IMR-90 (cell line): ENCODE results near the gene MTCL3.

Experiments
- ATAC-seq: fragments of 200-7000 bp; cut with Tn5 transposase; 2 replicates; pipeline ENCODE4 v1.9.1; 2020; ENCODE audit warnings: low read depth, mild to moderate bottlenecking, moderate library complexity
- BruUV-seq: library from RNA; stranded (reverse); fragments of 400-500 nt; replicated peaks from 2 replicates; lab custom pipeline; 2021; lab: Mats Ljungman, UMichigan
- CTCF ChIA-PET: fragments of 300-600 bp; formaldehyde crosslinking; extraction: SDS; loops from one replicate; lab custom pipeline; 2021; ENCODE audit warnings: antibody characterized with exemption; lab: Yijun Ruan, JAX
- POLR2A ChIA-PET: fragments of 300-600 bp; sonication (Branson Sonifier 250); formaldehyde crosslinking; loops from one replicate; lab custom pipeline; 2022; ENCODE audit warnings: antibody characterized with exemption; ENCODE audit not compliant: unreplicated experiment; lab: Charles Lee
- DNase-seq: peaks from one replicate; pipeline ENCODE4 v3.0.0; 2013
- H2AFZ ChIP-seq: replicated peaks from 2 replicates; pipeline ENCODE3; 2013; ENCODE audit warnings: low read length, mild to moderate bottlenecking; ENCODE audit not compliant: poor library complexity
- H2AK5ac ChIP-seq: 2 replicates; pipeline ENCODE4 v1.6.1; 2013; ENCODE audit warnings: low read depth, low read length, inconsistent platforms
- H2AK9ac ChIP-seq: replicated peaks from 2 replicates; pipeline ENCODE3; 2013; ENCODE audit warnings: mild to moderate bottlenecking, low read depth, low read length, moderate library complexity; ENCODE audit not compliant: poor library complexity
- H2BK120ac ChIP-seq: 2 replicates; pipeline ENCODE4 v1.6.1; 2013; ENCODE audit warnings: low read depth, low read length, inconsistent platforms
- H2BK15ac ChIP-seq: 3 replicates; pipeline ENCODE4 v1.6.1; 2013; ENCODE audit warnings: low read depth, low read length, inconsistent platforms
- H2BK20ac ChIP-seq: 2 replicates; pipeline ENCODE4 v1.6.1; 2013; ENCODE audit warnings: low read depth, mild to moderate bottlenecking, inconsistent platforms, low read length, moderate library complexity
- H2BK5ac ChIP-seq: 2 replicates; pipeline ENCODE4 v1.6.1; 2013; ENCODE audit warnings: mild to moderate bottlenecking, low read depth, low read length, inconsistent platforms; ENCODE audit not compliant: poor library complexity, severe bottlenecking
- H3K14ac ChIP-seq: replicated peaks from 2 replicates; pipeline ENCODE4 v1.6.1; 2013; ENCODE audit warnings: low read depth, low read length, inconsistent platforms
- H3K18ac ChIP-seq: 2 replicates; pipeline ENCODE4 v1.6.1; 2013; ENCODE audit warnings: low read depth, low read length, control low read depth
- H3K23ac ChIP-seq: 2 replicates; pipeline ENCODE4 v1.6.1; 2013; ENCODE audit warnings: low read depth, low read length, inconsistent platforms
- H3K27ac ChIP-seq: 2 replicates; pipeline ENCODE4 v1.5.1; 2013; ENCODE audit warnings: mild to moderate bottlenecking, control low read depth, low read length; ENCODE audit not compliant: insufficient read depth
- H3K27me3 ChIP-seq: 2 replicates; pipeline ENCODE4 v1.6.1; 2013; ENCODE audit warnings: low read length; ENCODE audit not compliant: control insufficient read depth, insufficient read depth
- H3K36me3 ChIP-seq: 2 replicates; pipeline ENCODE4 v1.6.1; 2013; ENCODE audit warnings: low read length, mixed read lengths; ENCODE audit not compliant: control insufficient read depth, insufficient read depth
- H3K4ac ChIP-seq: 2 replicates; pipeline ENCODE4 v1.6.1; 2013; ENCODE audit warnings: low read depth, low read length, inconsistent platforms
- H3K4me1 ChIP-seq: 2 replicates; pipeline ENCODE4 v1.6.1; 2013; ENCODE audit warnings: low read length, mixed read lengths; ENCODE audit not compliant: control insufficient read depth, insufficient read depth
- H3K4me2 ChIP-seq: 2 replicates; pipeline ENCODE4 v1.6.1; 2013; ENCODE audit warnings: low read depth, mild to moderate bottlenecking, control low read depth, low read length, moderate library complexity
- H3K4me3 ChIP-seq: 2 replicates; pipeline ENCODE4 v1.5.1; 2013; ENCODE audit warnings: low read depth, mild to moderate bottlenecking, control low read depth, low read length, moderate library complexity; ENCODE audit not compliant: insufficient read depth
- H3K56ac ChIP-seq: 2 replicates; pipeline ENCODE4 v1.6.1; 2013; ENCODE audit warnings: low read length, inconsistent platforms; ENCODE audit not compliant: insufficient read depth; ENCODE audit errors: extremely low read depth
- H3K79me1 ChIP-seq, 2 experiments: 2 replicates each; pipeline ENCODE4 v1.6.1; 2013; ENCODE audit warnings: low read length in 2 of 2, inconsistent platforms in 1 of 2, low read depth in 1 of 2
- H3K9ac ChIP-seq: 2 replicates; pipeline ENCODE4 v1.6.1; 2013; ENCODE audit warnings: low read depth, low read length, control low read depth
- H3K9me1 ChIP-seq: 2 replicates; pipeline ENCODE4 v1.6.1; 2013; ENCODE audit warnings: low read length, inconsistent platforms; ENCODE audit not compliant: insufficient read depth
- H3K9me3 ChIP-seq: 2 replicates; pipeline ENCODE4 v1.6.1; 2013; ENCODE audit warnings: low read length; ENCODE audit not compliant: control insufficient read depth, insufficient read depth
- H4K20me1 ChIP-seq: 2 replicates; pipeline ENCODE4 v1.6.1; 2013; ENCODE audit warnings: low read length, inconsistent platforms; ENCODE audit not compliant: insufficient read depth
- H4K5ac ChIP-seq: 2 replicates; pipeline ENCODE4 v1.6.1; 2013; ENCODE audit warnings: mild to moderate bottlenecking, low read depth, low read length, control low read depth
- H4K8ac ChIP-seq, 2 experiments: 2 replicates each; pipeline ENCODE4 v1.6.1; 2013; ENCODE audit warnings: low read depth in 2 of 2, low read length in 2 of 2, control low read depth in 1 of 2, inconsistent platforms in 1 of 2
- H4K91ac ChIP-seq: 2 replicates; pipeline ENCODE4 v1.6.1; 2013; ENCODE audit warnings: low read depth, low read length, inconsistent platforms; ENCODE audit not compliant: insufficient read depth
- BHLHE40 ChIP-seq: fragments of 150-350 bp; IDR thresholded peaks from 2 replicates; pipeline ENCODE4 v1.6.1; 2016; ENCODE audit warnings: mild to moderate bottlenecking, low read depth, low read length
- CEBPB ChIP-seq: IDR thresholded peaks from 2 replicates; pipeline ENCODE4 v1.6.1; 2012; ENCODE audit warnings: low read depth, low read length, improper control_type of control experiment
- CHD1 ChIP-seq: IDR thresholded peaks from 2 replicates; pipeline ENCODE4 v1.6.1; 2012; ENCODE audit warnings: low read depth, low read length, improper control_type of control experiment
- FOS ChIP-seq: fragments of 150-350 bp; IDR thresholded peaks from 2 replicates; pipeline ENCODE4 v1.6.1; 2016; ENCODE audit warnings: low read depth, low read length
- MAFK ChIP-seq: IDR thresholded peaks from 2 replicates; pipeline ENCODE4 v1.6.1; 2012; ENCODE audit warnings: low read depth, low read length, improper control_type of control experiment
- MAZ ChIP-seq: IDR thresholded peaks from 2 replicates; pipeline ENCODE4 v1.6.1; 2012; ENCODE audit warnings: low read depth, mild to moderate bottlenecking, low read length, improper control_type of control experiment, moderate library complexity, borderline replicate concordance
- MXI1 ChIP-seq: IDR thresholded peaks from 2 replicates; pipeline ENCODE4 v1.6.1; 2012; ENCODE audit warnings: low read depth, mild to moderate bottlenecking, low read length, moderate library complexity, borderline replicate concordance
- NFE2L2 ChIP-seq: fragments of 150-350 bp; IDR thresholded peaks from 2 replicates; pipeline ENCODE4 v1.6.1; 2016; ENCODE audit warnings: low read depth, mild to moderate bottlenecking, low read length
- POLR2A ChIP-seq: IDR thresholded peaks from 2 replicates; pipeline ENCODE4 v1.6.1; 2012; ENCODE audit warnings: mild to moderate bottlenecking, low read depth, low read length
- RAD21 ChIP-seq: IDR thresholded peaks from 2 replicates; pipeline ENCODE4 v1.6.1; 2012; ENCODE audit warnings: low read length, improper control_type of control experiment
- RCOR1 ChIP-seq: IDR thresholded peaks from 2 replicates; pipeline ENCODE4 v1.6.1; 2012; ENCODE audit warnings: mild to moderate bottlenecking, low read length, improper control_type of control experiment; ENCODE audit not compliant: insufficient replicate concordance
- RFX5 ChIP-seq: IDR thresholded peaks from 2 replicates; pipeline ENCODE4 v1.8.0; 2012; ENCODE audit warnings: low read depth, mild to moderate bottlenecking, low read length, moderate library complexity
- SMC3 ChIP-seq: fragments of 150-350 bp; IDR thresholded peaks from 2 replicates; pipeline ENCODE4 v1.6.1; 2016; ENCODE audit warnings: low read depth, mild to moderate bottlenecking, antibody characterized with exemption, low read length, moderate library complexity
- WGBS, 2 experiments: methylation state at CpG; one replicate each; pipeline versions ENCODE4 v1.1.5 to v1.1.7; 2013; ENCODE audit warnings: missing lambda C conversion rate in 2 of 2; ENCODE audit not compliant: insufficient read length in 1 of 2; ENCODE audit errors: extremely low coverage in 2 of 2; 5-methylcytosine and 5-hydroxymethylcytosine counted together
- dilution Hi-C: fragments of 300-500 bp; cut with HindIII; formaldehyde crosslinking; loops from one replicate; pipeline ENCODE4 v1.14.3; 2018; ENCODE audit warnings: low sequenced_read_pairs; ENCODE audit not compliant: unreplicated experiment
- in situ Hi-C: fragments of 300-500 bp; cut with MboI; formaldehyde crosslinking; loops from 3 replicates; pipeline ENCODE4 v1.14.3; 2019; ENCODE audit warnings: low sequenced_read_pairs, inconsistent platforms, mixed read lengths
- intact Hi-C: fragments of 100-400 bp; cut with micrococcal nuclease; formaldehyde crosslinking; loops from 2 replicates; pipeline ENCODE4 v1.10.0; 2022
- TF ChIP-seq, protein P1 (sequence below): fragments of 150-350 bp; IDR thresholded peaks from 2 replicates; pipeline ENCODE4 v1.6.1; 2016; ENCODE audit warnings: low read depth, mild to moderate bottlenecking, low read length, moderate library complexity, borderline replicate concordance
- TF ChIP-seq, protein P2 (sequence below): fragments of 150-350 bp; IDR thresholded peaks from 2 replicates; pipeline ENCODE4 v1.6.1; 2017; ENCODE audit warnings: mild to moderate bottlenecking, antibody characterized with exemption, low read length, low read depth
- TF ChIP-seq, protein P3 (sequence below): conservative IDR thresholded peaks from 2 replicates; pipeline ENCODE4 v1.5.1; 2012; ENCODE audit warnings: mild to moderate bottlenecking, low read depth, low read length, improper control_type of control experiment

MTCL3 gene

GRCh38 chr6:127456465-127456864 lies 62.7 kb downstream of the MTCL3 start:
- Histone ChIP-seq H3K79me1 (no peaks in the 10 kb centered on the region), H2AFZ (no peak overlapping the region), H2BK15ac (no peak overlapping the region), H2AK9ac (no peak overlapping the region), H2BK120ac (no peak overlapping the region), H4K8ac (no peak overlapping the region), H3K4ac (no peak overlapping the region), H3K36me3 (no peaks in the 10 kb centered on the region), H3K27me3 (no peaks in the 10 kb centered on the region), H3K23ac (no peak overlapping the region), H3K14ac (no peak overlapping the region), H2BK5ac (no peak overlapping the region), H2AK5ac (no peak overlapping the region), H4K20me1 (no peaks in the 10 kb centered on the region), H3K9me3 (no peaks in the 10 kb centered on the region), H3K27ac (no peak overlapping the region), H4K5ac (no peak overlapping the region), H3K4me2 (no peak overlapping the region), H4K91ac (no peak overlapping the region), H3K4me3 (no peak overlapping the region), H3K56ac (no peak overlapping the region), H3K9me1 (no peaks in the 10 kb centered on the region), H3K18ac (no peak overlapping the region), H2BK20ac (no peak overlapping the region), H3K4me1 (peaks cover 2% of the 10 kb centered on the region), H3K9ac (no peak overlapping the region)
- no CpG with 5 or more reads among the region's 3 CpGs for WGBS, 2 experiments
- intact Hi-C loops (no loop called here), dilution Hi-C loops (no loop called here), in situ Hi-C loops (no loop called here)
- POLR2A ChIA-PET, result no interaction called here
- TF ChIP-seq SMC3 (no peak), CHD1 (no peak), FOS (no peak), NFE2L2 (no peak), MXI1 (no peak), MAZ (no peak), RAD21 (no peak), POLR2A (no peak), CEBPB (no peak), MAFK (no peak), BHLHE40 (no peak), RCOR1 (no peak), RFX5 (no peak)
- TF ChIP-seq, protein P1, sequence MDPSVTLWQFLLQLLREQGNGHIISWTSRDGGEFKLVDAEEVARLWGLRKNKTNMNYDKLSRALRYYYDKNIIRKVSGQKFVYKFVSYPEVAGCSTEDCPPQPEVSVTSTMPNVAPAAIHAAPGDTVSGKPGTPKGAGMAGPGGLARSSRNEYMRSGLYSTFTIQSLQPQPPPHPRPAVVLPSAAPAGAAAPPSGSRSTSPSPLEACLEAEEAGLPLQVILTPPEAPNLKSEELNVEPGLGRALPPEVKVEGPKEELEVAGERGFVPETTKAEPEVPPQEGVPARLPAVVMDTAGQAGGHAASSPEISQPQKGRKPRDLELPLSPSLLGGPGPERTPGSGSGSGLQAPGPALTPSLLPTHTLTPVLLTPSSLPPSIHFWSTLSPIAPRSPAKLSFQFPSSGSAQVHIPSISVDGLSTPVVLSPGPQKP, result no peak
- TF ChIP-seq, protein P2, sequence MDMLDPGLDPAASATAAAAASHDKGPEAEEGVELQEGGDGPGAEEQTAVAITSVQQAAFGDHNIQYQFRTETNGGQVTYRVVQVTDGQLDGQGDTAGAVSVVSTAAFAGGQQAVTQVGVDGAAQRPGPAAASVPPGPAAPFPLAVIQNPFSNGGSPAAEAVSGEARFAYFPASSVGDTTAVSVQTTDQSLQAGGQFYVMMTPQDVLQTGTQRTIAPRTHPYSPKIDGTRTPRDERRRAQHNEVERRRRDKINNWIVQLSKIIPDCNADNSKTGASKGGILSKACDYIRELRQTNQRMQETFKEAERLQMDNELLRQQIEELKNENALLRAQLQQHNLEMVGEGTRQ, result no peak
- TF ChIP-seq, protein P3, sequence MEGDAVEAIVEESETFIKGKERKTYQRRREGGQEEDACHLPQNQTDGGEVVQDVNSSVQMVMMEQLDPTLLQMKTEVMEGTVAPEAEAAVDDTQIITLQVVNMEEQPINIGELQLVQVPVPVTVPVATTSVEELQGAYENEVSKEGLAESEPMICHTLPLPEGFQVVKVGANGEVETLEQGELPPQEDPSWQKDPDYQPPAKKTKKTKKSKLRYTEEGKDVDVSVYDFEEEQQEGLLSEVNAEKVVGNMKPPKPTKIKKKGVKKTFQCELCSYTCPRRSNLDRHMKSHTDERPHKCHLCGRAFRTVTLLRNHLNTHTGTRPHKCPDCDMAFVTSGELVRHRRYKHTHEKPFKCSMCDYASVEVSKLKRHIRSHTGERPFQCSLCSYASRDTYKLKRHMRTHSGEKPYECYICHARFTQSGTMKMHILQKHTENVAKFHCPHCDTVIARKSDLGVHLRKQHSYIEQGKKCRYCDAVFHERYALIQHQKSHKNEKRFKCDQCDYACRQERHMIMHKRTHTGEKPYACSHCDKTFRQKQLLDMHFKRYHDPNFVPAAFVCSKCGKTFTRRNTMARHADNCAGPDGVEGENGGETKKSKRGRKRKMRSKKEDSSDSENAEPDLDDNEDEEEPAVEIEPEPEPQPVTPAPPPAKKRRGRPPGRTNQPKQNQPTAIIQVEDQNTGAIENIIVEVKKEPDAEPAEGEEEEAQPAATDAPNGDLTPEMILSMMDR, result no peak
- ATAC-seq (no peak), DNase-seq (no peak)
- BruUV-seq, result no TSS peak
- CTCF ChIA-PET, result no interaction called here
